ENCODE measurements around the gene PIP5KL1.
"Not testable (repeated sequence)": the region's sequence is repeated elsewhere in the genome, so short reads cannot be mapped to it uniquely, and the experiment has no call there.

Gene PIP5KL1

GRCh38 chr9:127884976-127885490, 45.5 kb downstream of the PIP5KL1 start:
- no peak for DNase-seq

DNA sequence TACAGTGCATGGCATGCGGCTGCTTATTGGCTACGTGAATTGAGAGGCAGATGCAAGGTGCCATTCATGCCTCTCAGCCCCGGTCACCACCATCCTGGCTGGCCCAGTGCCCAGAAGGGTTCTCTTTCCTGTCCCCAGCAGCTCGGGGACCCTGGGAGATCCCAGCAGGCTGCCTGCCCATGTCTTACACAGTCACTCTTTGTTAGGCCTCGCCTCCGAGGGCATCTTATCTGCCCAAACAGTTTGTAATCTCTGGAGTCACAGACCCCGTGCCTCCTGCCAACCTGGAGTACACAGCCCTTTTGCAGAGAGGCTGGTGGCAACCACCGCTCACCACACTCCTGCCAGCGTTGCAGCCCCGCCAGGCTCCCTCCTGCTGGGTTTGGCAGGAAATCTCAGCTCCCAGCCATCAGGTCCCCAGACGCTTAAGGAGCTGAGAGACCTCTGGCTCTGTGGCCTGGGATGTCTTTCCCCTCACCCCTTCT, 46.1 kb downstream of the PIP5KL1 start:
- DNase-seq: no peak

DNA sequence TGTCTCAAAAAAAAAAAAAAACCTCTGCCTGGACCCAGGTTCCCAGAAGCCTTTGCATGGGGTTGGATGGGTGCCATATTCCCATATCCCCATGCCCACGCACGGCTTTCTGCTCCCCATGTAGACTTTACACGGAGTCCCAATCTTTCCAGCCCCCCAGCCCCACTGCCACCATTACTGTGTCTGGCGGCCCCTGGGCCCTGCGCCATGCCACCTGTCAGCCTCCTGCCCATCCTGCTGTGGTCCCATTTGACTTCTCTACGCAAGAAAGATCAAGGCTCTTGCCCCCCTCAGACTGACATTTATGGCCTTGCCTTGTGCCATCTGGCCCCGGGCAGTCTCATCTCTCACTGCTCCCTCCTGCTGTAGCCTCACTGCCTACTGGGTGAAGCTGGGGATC, 46.6 kb downstream of the PIP5KL1 start:
- DNase-seq: no peak

- DNase-seq: not testable (repeated sequence)
Measured at GRCh38 chr9:127881715-127882114, 48.9 kb downstream of the PIP5KL1 start.

GRCh38 chr9:127880143-127880542, 50.4 kb downstream of the PIP5KL1 start:
- DNase-seq: no peak

DNA sequence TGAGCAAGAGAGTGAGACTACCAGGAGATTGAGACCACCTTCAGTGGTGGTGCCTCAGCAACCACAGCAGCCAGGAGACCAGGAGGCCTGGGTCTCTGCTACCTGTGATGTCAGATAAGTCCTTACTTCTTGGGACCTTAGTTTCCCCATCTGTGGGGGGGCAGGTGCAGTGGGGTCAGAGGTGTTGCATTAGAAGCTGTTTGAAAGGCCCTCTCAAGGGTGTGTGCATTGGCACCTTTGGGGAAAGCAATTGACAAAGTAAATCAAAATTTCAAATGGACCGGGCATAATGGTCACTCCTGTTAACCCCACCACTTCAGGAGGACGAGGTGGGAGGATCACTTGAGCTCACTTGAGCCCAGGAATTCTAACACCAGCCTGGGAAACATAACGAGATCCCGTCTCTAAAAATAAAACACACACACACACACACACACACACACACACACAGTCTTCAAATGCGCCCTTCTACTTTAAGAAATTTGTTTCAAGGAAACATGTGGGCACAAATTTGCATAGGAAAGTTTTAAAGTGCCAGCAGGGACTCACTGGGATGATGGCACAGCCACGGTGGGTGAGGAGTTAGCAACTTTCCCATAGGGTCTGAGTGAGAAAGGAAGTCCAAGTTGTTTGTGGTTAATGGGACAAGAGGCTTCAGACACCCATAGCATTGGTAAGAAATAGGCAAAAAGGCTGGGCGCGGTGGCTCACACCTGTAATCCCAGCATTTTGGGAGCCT, 51.8 kb downstream of the PIP5KL1 start:
- DNase-seq: no peak

DNA sequence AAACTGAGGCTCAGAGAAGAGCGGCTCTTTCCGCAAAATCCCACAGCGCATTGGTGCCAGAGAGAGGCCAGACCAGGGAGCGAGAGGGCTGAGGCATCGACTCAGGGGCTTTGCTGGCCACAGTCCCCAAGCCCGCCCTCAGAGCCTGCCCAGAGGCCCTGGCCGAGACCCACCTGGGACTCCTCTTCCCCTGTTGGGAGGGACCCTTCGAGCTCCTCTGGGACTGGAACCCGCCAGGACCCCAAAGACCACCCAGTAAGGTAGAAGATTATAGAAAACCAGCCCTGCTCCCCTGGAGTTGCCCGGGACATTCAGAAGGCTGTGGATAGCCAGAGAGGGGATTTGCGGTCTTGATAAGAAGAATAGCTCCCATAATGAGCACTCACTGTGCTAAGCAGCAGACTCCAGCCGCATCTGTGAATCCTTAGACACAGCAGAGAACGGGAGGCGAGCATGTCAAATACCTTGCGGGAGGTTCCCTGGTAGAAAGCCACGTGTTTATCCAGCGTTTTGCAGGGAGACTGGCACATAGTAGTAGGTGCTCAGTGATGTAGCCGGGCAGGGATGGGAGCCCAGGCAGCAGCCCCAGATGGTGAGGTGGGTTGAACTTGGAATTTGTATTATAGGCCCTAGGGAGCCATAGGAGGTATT, 52.5 kb downstream of the PIP5KL1 start:
- DNase-seq: no peak

GRCh38 chr9:127877566-127877998, 53.0 kb downstream of the PIP5KL1 start, which contains the start of gene AK1:
Gene AK1, minus strand, starts transcription at chr9:127877675. Its CDS starts 3,058 bp downstream, at chr9:127874617.
- DNase-seq: no peak

DNA sequence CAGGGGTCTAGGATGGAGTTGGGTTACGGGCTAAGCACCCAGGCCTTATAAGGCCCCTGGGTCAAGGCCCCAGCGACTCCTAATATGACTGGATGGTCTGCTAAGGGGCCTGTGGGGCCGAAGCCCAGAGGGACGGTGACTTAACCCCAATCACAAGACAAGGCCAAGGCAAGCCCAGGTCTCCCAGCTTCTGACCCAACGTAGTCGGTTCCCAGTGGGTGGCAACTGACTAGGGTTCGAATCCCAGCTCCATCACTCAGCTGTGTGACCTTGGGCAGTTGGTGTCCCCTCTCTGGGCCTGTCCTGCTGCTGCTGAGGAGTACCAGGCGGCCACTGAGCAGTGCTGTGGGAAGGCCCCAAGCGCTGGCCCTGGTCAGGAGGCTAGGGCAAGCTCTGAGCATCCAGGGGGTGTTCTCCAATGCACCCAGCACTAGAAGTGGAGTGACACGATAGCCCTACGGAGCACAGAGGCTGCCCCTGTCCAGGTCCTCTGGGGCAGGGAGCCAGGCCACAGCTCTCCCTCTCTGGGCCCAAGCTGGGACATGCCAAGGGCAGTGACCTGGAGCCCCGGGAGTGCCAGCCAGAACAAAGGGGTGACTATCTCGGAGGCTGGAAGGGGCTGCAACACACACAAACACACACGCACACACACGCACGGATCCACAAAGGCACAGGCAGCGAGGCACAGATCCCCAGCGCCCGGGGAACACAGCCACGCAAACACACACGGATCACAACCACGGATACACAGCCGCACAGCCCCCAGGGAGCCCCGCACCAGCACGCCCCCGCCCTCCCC, 53.6 kb downstream of the PIP5KL1 start:
- no peak for DNase-seq

GRCh38 chr9:127876026-127876763, 54.4 kb downstream of the PIP5KL1 start:
- DNase-seq: no peak

DNA sequence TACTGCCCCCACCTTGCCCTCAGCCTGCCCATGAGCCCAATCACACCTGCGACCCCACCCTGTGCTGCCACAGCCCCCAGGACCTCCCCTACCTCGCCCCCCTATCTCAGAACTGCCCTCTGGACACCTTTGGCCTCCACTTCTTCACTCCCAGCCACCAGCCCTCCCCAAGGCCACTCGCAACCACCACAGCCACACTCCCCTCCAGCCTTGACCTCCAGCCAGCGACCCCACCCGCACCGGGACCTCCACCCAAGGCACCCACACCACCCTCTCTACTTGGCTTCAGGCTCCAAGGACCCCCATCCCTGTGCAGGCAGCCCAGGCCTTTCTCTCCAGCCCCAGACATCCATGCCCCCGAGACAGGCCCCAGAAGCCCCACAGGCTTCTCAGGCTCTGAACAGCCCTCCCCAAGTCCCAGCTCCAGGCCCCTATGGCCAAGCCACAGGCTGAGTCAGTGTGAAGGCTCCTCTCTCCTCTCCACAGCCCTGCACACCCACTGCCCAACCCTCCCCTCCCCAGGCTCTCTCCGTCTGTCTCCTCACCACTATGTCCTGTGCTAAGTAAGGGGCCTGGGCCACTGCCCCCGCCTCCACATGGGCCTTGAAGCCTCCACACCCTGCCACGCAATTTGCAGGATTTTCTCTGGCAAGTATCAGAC, 55.1 kb downstream of the PIP5KL1 start:
- DNase-seq: no peak

GRCh38 chr9:127874301-127875221, 56.0 kb downstream of the PIP5KL1 start:
- no peak for DNase-seq

DNA sequence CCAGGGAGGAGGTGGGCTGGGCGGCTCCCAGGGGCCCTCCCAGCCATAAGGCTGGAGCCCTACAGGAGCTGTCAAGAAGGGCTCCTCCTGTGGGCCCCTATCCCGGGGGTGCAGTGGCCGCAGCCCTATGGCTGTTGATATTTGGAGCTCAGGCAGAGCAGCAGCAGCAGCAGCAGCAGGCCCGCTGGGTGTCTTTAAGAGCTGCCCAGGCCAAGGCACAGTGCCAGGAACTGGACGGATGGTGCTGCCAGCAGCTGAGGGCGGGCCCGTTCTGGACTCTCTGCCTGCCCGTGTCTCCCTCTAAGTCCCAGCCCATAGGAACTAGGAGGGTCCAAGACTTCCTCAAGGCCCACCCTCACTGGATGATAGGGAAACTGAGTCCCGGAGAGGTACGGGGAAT, 56.7 kb downstream of the PIP5KL1 start:
- DNase-seq: no peak

DNA sequence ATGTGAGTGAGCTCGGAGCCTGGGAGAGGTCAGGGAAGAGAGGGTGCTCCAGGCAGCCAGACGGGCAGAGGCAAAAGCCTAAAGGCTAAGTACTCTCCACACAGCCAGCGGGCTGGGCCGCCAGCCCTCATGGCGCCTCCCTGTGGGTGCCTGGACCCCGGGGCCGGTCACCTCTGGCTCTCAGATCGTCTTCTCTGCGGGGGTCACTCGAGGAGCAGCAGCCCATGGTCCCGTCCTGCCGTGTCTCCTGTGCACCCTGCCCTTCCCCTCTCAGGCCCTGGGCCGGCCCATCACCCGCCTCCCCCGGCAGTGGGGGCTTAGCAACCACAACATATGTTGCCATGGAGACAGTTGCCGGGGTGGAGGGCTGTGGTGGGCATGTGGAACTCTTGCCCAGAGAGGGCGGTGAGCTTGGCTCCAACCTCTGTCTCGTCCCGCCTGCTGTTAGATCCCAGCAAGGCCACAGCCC, 57.3 kb downstream of the PIP5KL1 start:
- no peak for DNase-seq

DNA sequence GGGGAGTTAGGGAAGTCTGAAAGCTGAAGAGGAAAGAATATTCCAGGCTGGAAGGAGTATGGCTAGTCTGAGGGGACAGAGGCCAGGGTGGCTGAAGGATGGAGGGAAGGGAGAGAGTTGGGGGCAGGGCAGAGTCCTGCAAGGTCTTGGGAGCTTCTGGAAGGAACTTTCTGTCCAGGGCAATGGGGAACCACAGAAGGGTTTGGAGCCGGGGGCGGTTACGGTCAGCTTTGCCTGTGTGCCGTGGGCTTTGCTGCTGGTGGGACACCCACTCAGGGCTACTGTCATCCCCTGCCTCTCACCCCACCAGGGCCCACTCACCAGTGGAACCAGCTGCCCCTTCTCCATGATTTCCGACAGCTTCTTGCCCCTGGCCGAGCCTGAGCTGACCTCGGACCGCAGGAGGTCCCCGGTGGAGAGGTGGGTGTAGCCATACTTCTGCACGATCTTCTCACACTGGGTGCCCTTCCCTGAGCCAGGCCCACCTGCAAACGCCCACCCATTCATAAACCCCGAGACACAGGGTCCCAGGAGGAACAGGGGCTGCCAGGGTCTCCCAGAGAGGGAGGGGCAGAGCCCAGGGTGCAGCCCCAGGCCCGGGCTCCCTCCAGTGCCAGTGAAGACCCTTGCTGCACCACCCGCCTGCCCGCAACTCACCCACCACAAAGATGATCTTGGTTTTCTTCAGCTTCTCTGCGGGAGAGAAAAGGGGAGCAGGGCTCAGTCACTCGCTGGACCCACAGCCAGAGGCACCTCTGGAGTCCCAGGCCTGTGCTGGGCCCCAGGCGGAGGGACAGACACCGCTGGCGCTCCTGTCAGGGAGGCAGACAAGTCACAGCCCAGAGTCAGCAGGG, 58.0 kb downstream of the PIP5KL1 start:
- no peak for DNase-seq

DNA sequence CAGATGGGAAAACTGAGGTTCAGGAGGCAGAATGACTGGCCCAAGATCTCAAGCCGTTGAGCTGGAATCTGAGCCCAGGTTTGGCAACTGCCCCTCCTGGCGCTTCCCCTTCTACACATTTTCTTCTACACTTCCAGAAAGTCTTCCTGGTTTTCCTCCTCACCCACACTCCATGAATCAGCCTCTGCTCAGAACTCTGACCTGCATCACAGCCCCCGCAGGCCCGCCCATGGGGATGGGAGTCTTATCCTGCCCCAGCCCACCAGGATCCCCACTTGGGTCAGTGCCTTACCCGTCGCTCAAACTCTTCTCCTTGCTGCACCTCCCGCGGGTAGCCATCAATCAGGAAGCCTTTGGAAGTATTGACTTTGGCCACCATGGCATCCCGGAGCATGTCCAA, 59.0 kb downstream of the PIP5KL1 start:
- DNase-seq: no peak

- DNase-seq: no peak
Measured at GRCh38 chr9:127870887-127871286, 59.7 kb downstream of the PIP5KL1 start.
